ENCODE results near the gene CADM1.

Gene CADM1

GRCh38 chr11:115454525-115454924, 49.7 kb downstream of the CADM1 start:
- Histone ChIP-seq H4K20me1 (ENCODE audit: insufficient read depth) (no peaks in the 10 kb centered on the region), H3K27me3 (ENCODE audit: insufficient read depth, low read depth) (no peaks in the 10 kb centered on the region), H3K9ac (no peak overlapping the region), H3K4me1 (ENCODE audit: low read depth, poor library complexity, severe bottlenecking) (peaks cover 16% of the 10 kb centered on the region), H2AFZ (ENCODE audit: low read depth) (no peak overlapping the region), H3K4me3 (IDR thresholded peaks at IDR 0.05; ENCODE audit: insufficient read depth, low read depth, low read length) (no peak overlapping the region), H3K36me3 (ENCODE audit: insufficient read depth) (no peaks in the 10 kb centered on the region), H3K27ac (no peak overlapping the region), H3K79me2 (ENCODE audit: insufficient read depth, low read depth) (peaks cover 8% of the 10 kb centered on the region; the same call in 1 of the 2 replicates), H3K4me2 (peak overlapping the region; percentile 25; the same call in 1 of the 2 replicates)
- no peak for TF ChIP-seq CTCF (conservative IDR thresholded peaks at IDR 0.05; ENCODE audit: low read depth, low read length)

GRCh38 chr11:115453693-115454490, 50.3 kb downstream of the CADM1 start:
- no peak overlapping the region for H2AFZ ChIP-seq (ENCODE audit: low read depth)
- no peak overlapping the region for H3K9ac ChIP-seq
- H3K4me2 ChIP-seq, result peak overlapping the region; percentile 25; the same call in 1 of the 2 replicates
- TF ChIP-seq CTCF (conservative IDR thresholded peaks at IDR 0.05; ENCODE audit: low read depth, low read length), result no peak
- no peaks in the 10 kb centered on the region for H3K36me3 ChIP-seq (ENCODE audit: insufficient read depth)
- no peaks in the 10 kb centered on the region for H4K20me1 ChIP-seq (ENCODE audit: insufficient read depth)
- H3K27ac ChIP-seq, result no peak overlapping the region
- peaks cover 16% of the 10 kb centered on the region for H3K4me1 ChIP-seq (ENCODE audit: low read depth, poor library complexity, severe bottlenecking)
- no peaks in the 10 kb centered on the region for H3K27me3 ChIP-seq (ENCODE audit: insufficient read depth, low read depth)
- H3K79me2 ChIP-seq (ENCODE audit: insufficient read depth, low read depth), result peaks cover 8% of the 10 kb centered on the region; the same call in 1 of the 2 replicates
- no peak overlapping the region for H3K4me3 ChIP-seq (IDR thresholded peaks at IDR 0.05; ENCODE audit: insufficient read depth, low read depth, low read length)

DNA sequence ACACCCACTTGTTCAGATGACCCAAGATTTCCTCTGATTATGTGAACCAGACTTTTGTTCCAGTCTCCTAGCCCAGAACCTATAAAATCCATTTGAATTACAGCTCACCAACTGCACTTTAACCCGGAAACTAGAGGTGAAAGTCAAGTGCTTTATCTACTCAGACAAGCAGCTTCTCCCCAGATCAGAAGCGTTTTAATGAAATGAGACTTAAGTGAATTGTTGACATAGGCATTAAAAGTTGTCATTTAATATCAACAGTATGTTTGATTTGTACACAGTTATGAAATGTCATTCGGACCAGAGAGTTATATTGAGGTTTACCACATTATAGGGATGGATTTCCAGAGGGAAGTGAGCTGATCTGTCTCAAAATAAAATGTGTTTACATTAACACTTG, 52.0 kb downstream of the CADM1 start:
- Histone ChIP-seq H3K27me3 (ENCODE audit: insufficient read depth, low read depth) (no peaks in the 10 kb centered on the region), H3K9ac (no peak overlapping the region), H3K79me2 (ENCODE audit: insufficient read depth, low read depth) (peaks cover 8% of the 10 kb centered on the region; the same call in 1 of the 2 replicates), H3K36me3 (ENCODE audit: insufficient read depth) (no peaks in the 10 kb centered on the region), H3K4me1 (ENCODE audit: low read depth, poor library complexity, severe bottlenecking) (peaks cover 16% of the 10 kb centered on the region), H3K4me2 (no peak overlapping the region), H2AFZ (ENCODE audit: low read depth) (no peak overlapping the region), H3K4me3 (IDR thresholded peaks at IDR 0.05; ENCODE audit: insufficient read depth, low read depth, low read length) (no peak overlapping the region), H3K27ac (no peak overlapping the region), H4K20me1 (ENCODE audit: insufficient read depth) (no peaks in the 10 kb centered on the region)
- TF ChIP-seq CTCF (conservative IDR thresholded peaks at IDR 0.05; ENCODE audit: low read depth, low read length), result no peak

DNA sequence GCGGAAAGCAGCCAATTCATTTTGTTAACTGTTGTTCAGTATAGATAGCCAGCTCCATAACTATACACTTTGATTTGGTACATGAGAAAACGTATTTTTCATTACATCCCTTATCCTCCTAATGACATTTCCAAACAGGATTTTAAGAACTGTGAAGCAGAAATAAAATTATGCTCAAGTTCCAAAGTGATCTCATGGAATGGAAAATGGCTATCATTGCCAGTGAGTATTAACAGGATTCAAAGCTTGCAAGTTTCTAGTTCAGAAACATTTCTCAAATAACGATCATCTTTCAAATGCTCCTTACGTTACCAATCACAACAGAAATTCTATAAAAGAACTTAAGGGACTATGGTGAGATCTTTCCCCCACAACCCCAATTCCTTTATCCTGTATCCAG, 53.7 kb downstream of the CADM1 start:
- Histone ChIP-seq H2AFZ (ENCODE audit: low read depth) (no peak overlapping the region), H3K79me2 (ENCODE audit: insufficient read depth, low read depth) (peaks cover 8% of the 10 kb centered on the region; the same call in 1 of the 2 replicates)
- TF ChIP-seq CTCF (conservative IDR thresholded peaks at IDR 0.05; ENCODE audit: low read depth, low read length), result no peak

More for the DNA sequence above, 53.7 kb downstream of the CADM1 start:
- Histone ChIP-seq H3K36me3 (ENCODE audit: insufficient read depth) (no peaks in the 10 kb centered on the region), H3K27me3 (ENCODE audit: insufficient read depth, low read depth) (no peaks in the 10 kb centered on the region), H3K9ac (no peak overlapping the region), H4K20me1 (ENCODE audit: insufficient read depth) (no peaks in the 10 kb centered on the region), H3K27ac (no peak overlapping the region), H3K4me2 (no peak overlapping the region), H3K4me3 (IDR thresholded peaks at IDR 0.05; ENCODE audit: insufficient read depth, low read depth, low read length) (no peak overlapping the region), H3K4me1 (ENCODE audit: low read depth, poor library complexity, severe bottlenecking) (peaks cover 14% of the 10 kb centered on the region)
